Chondrocyte (in vitro differentiated cells): ENCODE measurements around the gene OR14A16. TPM values are rescaled to one million over a fixed set of nuclear protein-coding genes. Genes with fewer than 3 reads are reported as not detected.

Experiments
- DNase-seq: peaks from one replicate; pipeline ENCODE4 v3.0.0; 2021; ENCODE audit warnings: mixed read lengths, low spot score
- H3K27ac Mint-ChIP-seq: one replicate; pipeline ENCODE4 v1.8.0; 2021; ENCODE audit warnings: mild to moderate bottlenecking, moderate library complexity, mixed read lengths; ENCODE audit not compliant: unreplicated experiment
- H3K27me3 Mint-ChIP-seq: 2 replicates; pipeline ENCODE4 v1.8.0; 2021; ENCODE audit warnings: low read depth, mixed read lengths
- H3K36me3 Mint-ChIP-seq: 2 replicates; pipeline ENCODE4 v1.8.0; 2021; ENCODE audit warnings: low read depth, mixed read lengths
- H3K4me1 Mint-ChIP-seq: 2 replicates; pipeline ENCODE4 v1.8.0; 2021; ENCODE audit warnings: low read depth, mild to moderate bottlenecking, mixed read lengths
- H3K4me3 Mint-ChIP-seq: one replicate; pipeline ENCODE4 v1.8.0; 2021; ENCODE audit warnings: mild to moderate bottlenecking, moderate library complexity, mixed read lengths; ENCODE audit not compliant: unreplicated experiment
- H3K9me3 Mint-ChIP-seq: 2 replicates; pipeline ENCODE4 v1.8.0; 2021; ENCODE audit warnings: low read depth, mixed read lengths
- CTCF ChIP-seq: fragments of 200-600 bp; sonication (generic); IDR thresholded peaks from 2 replicates; pipeline ENCODE4 v1.5.0; 2021; ENCODE audit warnings: antibody characterized with exemption, mild to moderate bottlenecking, moderate library complexity
- total RNA-seq: library from RNA; stranded (reverse); gene quantifications from 3 replicates; pipeline ENCODE4 v1.2.1, GENCODE V29; 2021

Gene OR14A16
- total RNA-seq, 1 donor from 2014 or later: not detected

- DNase-seq: no peak
- H3K27me3 Mint-ChIP-seq: no peaks in the 10 kb centered on the region
- H3K9me3 Mint-ChIP-seq: peaks cover 24% of the 10 kb centered on the region
- H3K4me3 Mint-ChIP-seq: no peak overlapping the region
- no peaks in the 10 kb centered on the region for H3K4me1 Mint-ChIP-seq
- no peak overlapping the region for H3K27ac Mint-ChIP-seq
- no peak for TF ChIP-seq CTCF
- no peaks in the 10 kb centered on the region for H3K36me3 Mint-ChIP-seq
Measured at GRCh38 chr1:247797518-247797917, 26.4 kb downstream of the OR14A16 start.

- H3K4me1 Mint-ChIP-seq: no peaks in the 10 kb centered on the region
- no peaks in the 10 kb centered on the region for H3K27me3 Mint-ChIP-seq
- H3K9me3 Mint-ChIP-seq: peaks cover 25% of the 10 kb centered on the region
- no peak for TF ChIP-seq CTCF
- H3K36me3 Mint-ChIP-seq: no peaks in the 10 kb centered on the region
- H3K4me3 Mint-ChIP-seq: no peak overlapping the region
- DNase-seq: no peak
- no peak overlapping the region for H3K27ac Mint-ChIP-seq
Measured at GRCh38 chr1:247769603-247770002, 54.3 kb downstream of the OR14A16 start.

Other genes starting within 250 kb of the OR14A16 start
- gene OR2G2, start 235.8 kb downstream of the OR14A16 start, total RNA-seq: not detected in 3 replicates
- gene OR2G3, start 218.5 kb downstream of the OR14A16 start, total RNA-seq: not detected in 3 replicates
- gene OR13G1, start 144.4 kb downstream of the OR14A16 start, total RNA-seq: not detected in 3 replicates
- not detected in 3 replicates for gene OR6F1, start 107.5 kb downstream of the OR14A16 start, total RNA-seq
- gene OR14K1, start 85.5 kb downstream of the OR14A16 start, total RNA-seq: not detected in 3 replicates
- gene OR14A2, start 76.0 kb downstream of the OR14A16 start, total RNA-seq: not detected in 3 replicates
- not detected in 3 replicates for gene OR1C1, start 63.6 kb downstream of the OR14A16 start, total RNA-seq
- gene OR11L1, start 17.8 kb upstream of the OR14A16 start, total RNA-seq: not detected in 3 replicates
- gene TRIM58, start 33.1 kb upstream of the OR14A16 start, total RNA-seq: 0.41 to 1.7 TPM (median 0.70 TPM) in 3 replicates
- 0.75 TPM in 1 of 3 replicates, not detected in the others for gene OR2W3, start 71.5 kb upstream of the OR14A16 start, total RNA-seq
- not detected in 3 replicates for gene OR2T8, start 96.1 kb upstream of the OR14A16 start, total RNA-seq
- not detected in 3 replicates for gene OR2AJ1, start 100.8 kb upstream of the OR14A16 start, total RNA-seq
- not detected in 3 replicates for gene OR2L8, start 124.7 kb upstream of the OR14A16 start, total RNA-seq
- gene OR2AK2, start 141.1 kb upstream of the OR14A16 start, total RNA-seq: not detected in 3 replicates
- not detected in 3 replicates for gene OR2L5, start 189.5 kb upstream of the OR14A16 start, total RNA-seq
- 0.07 TPM in 1 of 3 replicates, not detected in the others for gene OR2L2, start 206.0 kb upstream of the OR14A16 start, total RNA-seq
- not detected in 3 replicates for gene OR2L3, start 222.7 kb upstream of the OR14A16 start, total RNA-seq